A673 (cell line): ENCODE data around the gene GALR3. TPM values are rescaled to one million over a fixed set of nuclear protein-coding genes. Genes with fewer than 3 reads are reported as not detected.
A peak's percentile ranks its signal among the peaks of the same experiment; 100 is the strongest.

Experiments used
- BruUV-seq: library from RNA; stranded (reverse); fragments of 400-500 nt; replicated peaks from 2 replicates; lab custom pipeline; 2021; lab: Mats Ljungman, UMichigan
- CTCF ChIA-PET: fragments of 300-600 bp; sonication (Branson Sonifier 250); formaldehyde crosslinking; loops from one replicate; lab custom pipeline; 2022; ENCODE audit warnings: antibody characterized with exemption; lab: Charles Lee
- POLR2A ChIA-PET: fragments of 300-600 bp; sonication (Branson Sonifier 250); formaldehyde crosslinking; loops from one replicate; lab custom pipeline; 2022; ENCODE audit warnings: antibody characterized with exemption; ENCODE audit not compliant: low non-redundant PET; lab: Charles Lee
- DNase-seq: peaks from one replicate; pipeline ENCODE4 v3.0.0-alpha.2; 2015; ENCODE audit warnings: low spot score
- H3K27ac ChIP-seq: fragments of 200-600 bp; sonication (generic); 2 replicates; pipeline ENCODE4 v1.5.1; 2016; ENCODE audit warnings: mixed run types, low read depth, mild to moderate bottlenecking, mixed read lengths, antibody characterized with exemption, low read length; ENCODE audit not compliant: poor library complexity, severe bottlenecking
- H3K27me3 ChIP-seq: fragments of 200-600 bp; sonication (generic); replicated peaks from 2 replicates; pipeline ENCODE4 v1.6.1; 2017; ENCODE audit warnings: mixed run types, low read depth, mild to moderate bottlenecking, mixed read lengths, antibody characterized with exemption, low read length; ENCODE audit not compliant: insufficient read depth, poor library complexity
- H3K36me3 ChIP-seq: fragments of 200-600 bp; sonication (generic); 2 replicates; pipeline ENCODE4 v1.6.1; 2016; ENCODE audit warnings: mixed run types, mild to moderate bottlenecking, mixed read lengths, antibody characterized with exemption, low read length; ENCODE audit not compliant: insufficient read depth, poor library complexity, severe bottlenecking
- H3K4me1 ChIP-seq: fragments of 200-600 bp; sonication (generic); 2 replicates; pipeline ENCODE4 v1.6.1; 2017; ENCODE audit warnings: mixed run types, mild to moderate bottlenecking, mixed read lengths, antibody characterized with exemption, low read length; ENCODE audit not compliant: insufficient read depth, poor library complexity, severe bottlenecking
- H3K4me3 ChIP-seq: fragments of 200-600 bp; sonication (generic); 2 replicates; pipeline ENCODE4 v1.5.1; 2016; ENCODE audit warnings: low read depth, mixed run types, mild to moderate bottlenecking, mixed read lengths, low read length; ENCODE audit not compliant: poor library complexity, severe bottlenecking
- H3K9me3 ChIP-seq: fragments of 200-600 bp; sonication (generic); 2 replicates; pipeline ENCODE4 v1.6.1; 2016; ENCODE audit warnings: mixed run types, low read depth, mild to moderate bottlenecking, mixed read lengths, antibody characterized with exemption, low read length; ENCODE audit not compliant: poor library complexity, severe bottlenecking
- CTCF ChIP-seq: fragments of 300-800, 200-600 bp; sonication (generic); conservative IDR thresholded peaks from 2 replicates; pipeline ENCODE4 v1.5.1; 2017; ENCODE audit warnings: low read depth, mild to moderate bottlenecking, antibody characterized with exemption, low read length, moderate library complexity, mixed read lengths
- EZH2 ChIP-seq: fragments of 200-600 bp; sonication (generic); IDR thresholded peaks from 2 replicates; pipeline ENCODE4 v1.6.1; 2017; ENCODE audit warnings: borderline replicate concordance, low read depth, mild to moderate bottlenecking, mixed read lengths, antibody characterized with exemption, low read length; ENCODE audit not compliant: poor library complexity, severe bottlenecking
- intact Hi-C: fragments of 100-400 bp; cut with micrococcal nuclease; formaldehyde crosslinking; loops from one replicate; pipeline ENCODE4 v1.10.0; 2022; ENCODE audit not compliant: unreplicated experiment
- total RNA-seq: library from RNA; stranded (reverse); gene quantifications from 2 replicates; pipeline ENCODE4 v1.2.3, GENCODE V29; 2021

The GALR3 gene
- total RNA-seq, 1 experiment from 2014 or later = not detected

GRCh38 chr22:37805810-37806277 lies 17.3 kb upstream of the GALR3 start:
- Histone ChIP-seq H3K27ac (peak overlapping the region; percentile 89), H3K36me3 (no peaks in the 10 kb centered on the region), H3K27me3 (no peaks in the 10 kb centered on the region), H3K9me3 (no peaks in the 10 kb centered on the region), H3K4me3 (peak overlapping the region; percentile 77), H3K4me1 (peaks cover 31% of the 10 kb centered on the region)
- intact Hi-C loops = no loop called here
- no peak for DNase-seq
- no peak for TF ChIP-seq CTCF
- TF ChIP-seq EZH2 = no peak
- CTCF ChIA-PET = no interaction called here
- POLR2A ChIA-PET = no interaction called here
- no TSS peak for BruUV-seq

GRCh38 chr22:37806409-37807333 lies 16.5 kb upstream of the GALR3 start:
- CTCF ChIA-PET = interaction anchor here (0.9 kb wide), 1 partner anchor 57 kb away, joined by 5 read pairs; no protein-coding TSS in a partner anchor
- H3K4me3 ChIP-seq = peak overlapping the region; percentile 77
- POLR2A ChIA-PET = no interaction called here
- intact Hi-C loops = no loop called here
- DNase-seq = no peak
- H3K27ac ChIP-seq = peak overlapping the region; percentile 55
- peaks cover 31% of the 10 kb centered on the region for H3K4me1 ChIP-seq
- no peak for TF ChIP-seq CTCF
- no peaks in the 10 kb centered on the region for H3K27me3 ChIP-seq
- no peaks in the 10 kb centered on the region for H3K36me3 ChIP-seq
- TSS peak; percentile 60 for BruUV-seq
- no peaks in the 10 kb centered on the region for H3K9me3 ChIP-seq

- H3K36me3 ChIP-seq = no peaks in the 10 kb centered on the region
- peak within 1 kb of the TSS; percentile 67 for H3K27ac ChIP-seq
- H3K4me3 ChIP-seq = peak within 1 kb of the TSS; percentile 77
- H3K27me3 ChIP-seq = no peaks in the 10 kb centered on the region
- intact Hi-C loops = no loop called here
- peaks cover 31% of the 10 kb centered on the region for H3K4me1 ChIP-seq
- no TSS peak for BruUV-seq
- ChIA-PET CTCF (interaction anchor here (0.6 to 0.9 kb wide), 5 partner anchors 10 to 763 kb away, joined by 3 to 7 read pairs (median 4); no protein-coding TSS in a partner anchor), POLR2A (interaction anchor here (0.6 to 0.7 kb wide), 2 partner anchors 11 to 16 kb away, joined by 3 to 5 read pairs; no protein-coding TSS in a partner anchor)
- no peaks in the 10 kb centered on the region for H3K9me3 ChIP-seq
- peak; percentile 98 for DNase-seq
- TF ChIP-seq EZH2 = no peak
- no peak for TF ChIP-seq CTCF
These were observed 15.5 kb upstream of the GALR3 start, which contains the start of gene GCAT for GRCh38 chr22:37807410-37808293. Gene GCAT (plus strand): TSS chr22:37807934. CDS start chr22:37807968, 34 bp downstream.
